Loucy (cell line): ENCODE data around the gene NAXD.

Source experiments
- H2AFZ ChIP-seq: fragments of 200-600 bp; sonication (generic); 2 replicates; pipeline ENCODE4 v1.6.0; 2016; ENCODE audit warnings: antibody characterized with exemption, mild to moderate bottlenecking, low read length, moderate library complexity
- H3F3A ChIP-seq: fragments of 200-600 bp; 2 replicates; pipeline ENCODE4 v1.6.0; 2016; ENCODE audit warnings: antibody characterized with exemption, low read depth, mild to moderate bottlenecking
- H3K27me3 ChIP-seq: fragments of 200-600 bp; sonication (generic); 2 replicates; pipeline ENCODE4 v1.6.1; 2014; ENCODE audit warnings: low read length, mild to moderate bottlenecking; ENCODE audit not compliant: insufficient read depth, poor library complexity, severe bottlenecking
- H3K36me3 ChIP-seq: fragments of 200-600 bp; sonication (generic); 2 replicates; pipeline ENCODE4 v1.6.1; 2016; ENCODE audit warnings: low read length; ENCODE audit not compliant: insufficient read depth
- H3K4me1 ChIP-seq: fragments of 200-600 bp; sonication (generic); 2 replicates; pipeline ENCODE4 v1.5.1; 2014; ENCODE audit warnings: low read length, mild to moderate bottlenecking; ENCODE audit not compliant: insufficient read depth, poor library complexity, severe bottlenecking
- H3K4me2 ChIP-seq: fragments of 200-600 bp; sonication (generic); 2 replicates; pipeline ENCODE4 v1.6.0; 2014; ENCODE audit warnings: antibody characterized with exemption, low read length, low read depth, mild to moderate bottlenecking; ENCODE audit not compliant: poor library complexity, severe bottlenecking
- H3K4me3 ChIP-seq: fragments of 200-600 bp; sonication (generic); 2 replicates; pipeline ENCODE4 v1.5.1; 2014; ENCODE audit warnings: low read length, mild to moderate bottlenecking, mixed read lengths; ENCODE audit not compliant: poor library complexity, severe bottlenecking
- H3K79me2 ChIP-seq: fragments of 200-600 bp; sonication (generic); 2 replicates; pipeline ENCODE4 v1.6.1; 2014; ENCODE audit warnings: low read length; ENCODE audit not compliant: insufficient read depth
- H3K9ac ChIP-seq: fragments of 200-600 bp; sonication (generic); 2 replicates; pipeline ENCODE4 v1.6.0; 2014; ENCODE audit warnings: mild to moderate bottlenecking, low read depth, low read length, moderate library complexity; ENCODE audit not compliant: poor library complexity, severe bottlenecking
- H3K9me2 ChIP-seq: fragments of 200-600 bp; sonication (generic); replicated peaks from 2 replicates; pipeline ENCODE4 v1.6.1; 2016; ENCODE audit warnings: low read depth, low read length, mixed read lengths
- H3K9me3 ChIP-seq: fragments of 200-600 bp; sonication (generic); 2 replicates; pipeline ENCODE4 v1.6.1; 2014; ENCODE audit warnings: mild to moderate bottlenecking, antibody characterized with exemption, low read length, low read depth; ENCODE audit not compliant: insufficient read depth
- H4K20me1 ChIP-seq: fragments of 200-600 bp; sonication (generic); 2 replicates; pipeline ENCODE4 v1.6.0; 2014; ENCODE audit warnings: antibody characterized with exemption, low read length, mild to moderate bottlenecking; ENCODE audit not compliant: insufficient read depth, poor library complexity, severe bottlenecking
- EZH2phosphoT487 ChIP-seq: fragments of 200-600 bp; IDR thresholded peaks from 2 replicates; pipeline ENCODE4 v1.6.1; 2018; ENCODE audit warnings: antibody characterized with exemption, mild to moderate bottlenecking, moderate library complexity, borderline replicate concordance
- TF ChIP-seq, protein P1 (sequence below): fragments of 200-600 bp; sonication (generic); conservative IDR thresholded peaks from 2 replicates; pipeline ENCODE4 v1.5.1; 2014; ENCODE audit warnings: mild to moderate bottlenecking, antibody characterized with exemption, low read length

NAXD gene

DNA sequence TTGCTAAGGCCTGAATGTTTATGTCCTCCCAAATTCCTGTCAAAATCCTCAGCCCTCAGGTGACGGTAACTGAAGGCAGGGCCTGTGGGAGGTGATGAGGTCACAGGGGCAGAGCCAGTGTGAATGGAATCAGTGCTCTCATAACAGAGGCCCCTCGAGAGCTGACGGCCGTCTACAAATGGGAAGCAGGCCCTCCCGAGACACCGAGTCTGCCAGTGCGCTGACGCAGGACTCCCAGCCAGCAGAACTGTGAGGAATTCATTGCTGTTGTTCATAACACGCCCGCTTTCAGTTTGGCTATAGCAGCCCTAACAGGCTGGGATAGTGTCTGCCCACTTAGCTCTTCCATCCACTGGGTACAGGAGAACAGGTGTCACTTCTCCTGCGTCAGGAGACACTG is 49.3 kb downstream of the NAXD start:
- H3K4me3 ChIP-seq: no peak overlapping the region
- H3K4me2 ChIP-seq: no peak overlapping the region
- H3K4me1 ChIP-seq: no peaks in the 10 kb centered on the region
- no peaks in the 10 kb centered on the region for H3K79me2 ChIP-seq
- H3K27me3 ChIP-seq: no peaks in the 10 kb centered on the region
- TF ChIP-seq EZH2phosphoT487: no peak
- TF ChIP-seq, protein P1, sequence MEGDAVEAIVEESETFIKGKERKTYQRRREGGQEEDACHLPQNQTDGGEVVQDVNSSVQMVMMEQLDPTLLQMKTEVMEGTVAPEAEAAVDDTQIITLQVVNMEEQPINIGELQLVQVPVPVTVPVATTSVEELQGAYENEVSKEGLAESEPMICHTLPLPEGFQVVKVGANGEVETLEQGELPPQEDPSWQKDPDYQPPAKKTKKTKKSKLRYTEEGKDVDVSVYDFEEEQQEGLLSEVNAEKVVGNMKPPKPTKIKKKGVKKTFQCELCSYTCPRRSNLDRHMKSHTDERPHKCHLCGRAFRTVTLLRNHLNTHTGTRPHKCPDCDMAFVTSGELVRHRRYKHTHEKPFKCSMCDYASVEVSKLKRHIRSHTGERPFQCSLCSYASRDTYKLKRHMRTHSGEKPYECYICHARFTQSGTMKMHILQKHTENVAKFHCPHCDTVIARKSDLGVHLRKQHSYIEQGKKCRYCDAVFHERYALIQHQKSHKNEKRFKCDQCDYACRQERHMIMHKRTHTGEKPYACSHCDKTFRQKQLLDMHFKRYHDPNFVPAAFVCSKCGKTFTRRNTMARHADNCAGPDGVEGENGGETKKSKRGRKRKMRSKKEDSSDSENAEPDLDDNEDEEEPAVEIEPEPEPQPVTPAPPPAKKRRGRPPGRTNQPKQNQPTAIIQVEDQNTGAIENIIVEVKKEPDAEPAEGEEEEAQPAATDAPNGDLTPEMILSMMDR: no peak
- no peaks in the 10 kb centered on the region for H3K9me2 ChIP-seq
- H3K36me3 ChIP-seq: peaks cover 82% of the 10 kb centered on the region; the same call in 1 of the 2 replicates
- H4K20me1 ChIP-seq: no peaks in the 10 kb centered on the region
- no peak overlapping the region for H2AFZ ChIP-seq
- no peaks in the 10 kb centered on the region; the same call in 1 of the 2 replicates for H3K9me3 ChIP-seq
- no peak overlapping the region for H3K9ac ChIP-seq
- H3F3A ChIP-seq: no peaks in the 10 kb centered on the region

DNA sequence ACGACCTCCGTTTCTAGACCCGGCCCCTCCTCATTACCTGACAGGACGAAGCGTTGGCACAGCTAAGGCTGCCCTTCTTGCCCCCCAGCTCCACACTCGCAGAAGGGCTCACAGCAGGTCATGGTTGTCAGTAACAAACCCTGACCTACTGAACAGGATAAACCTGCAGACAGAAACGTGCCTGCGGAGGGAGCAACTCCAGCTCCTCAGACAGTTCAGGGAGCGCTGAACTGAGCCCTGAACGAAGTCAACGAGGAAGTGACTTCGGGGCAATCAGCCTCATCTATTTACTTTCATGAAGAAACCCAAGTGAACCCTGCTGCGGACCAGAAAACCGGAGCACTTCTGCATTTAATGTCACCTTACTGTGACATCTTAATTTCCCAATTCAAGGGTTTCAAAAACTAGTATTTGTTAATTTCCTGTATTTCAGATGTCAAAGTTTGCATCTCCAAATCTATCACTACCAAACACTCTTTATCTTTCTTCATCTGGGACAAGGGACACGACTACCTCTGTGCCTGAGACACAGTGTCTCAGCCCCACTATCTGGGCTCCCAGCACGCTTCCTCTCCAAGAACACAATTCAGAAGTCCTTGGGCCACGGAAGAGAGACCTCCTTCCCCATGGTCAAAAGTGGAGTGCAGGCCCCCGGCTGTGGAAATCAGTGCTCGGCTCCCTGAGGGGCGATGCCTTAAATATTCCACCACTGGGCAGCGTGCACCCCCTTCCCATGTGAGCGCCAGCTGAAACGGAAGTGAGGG is 50.3 kb downstream of the NAXD start:
- Histone ChIP-seq H3K4me2 (no peak overlapping the region), H3K9me3 (no peaks in the 10 kb centered on the region), H3K36me3 (peaks cover 73% of the 10 kb centered on the region; the same call in 1 of the 2 replicates), H3K9me2 (no peaks in the 10 kb centered on the region), H3K9ac (no peak overlapping the region), H3F3A (no peaks in the 10 kb centered on the region), H4K20me1 (no peaks in the 10 kb centered on the region), H3K27me3 (no peaks in the 10 kb centered on the region), H2AFZ (no peak overlapping the region), H3K79me2 (no peaks in the 10 kb centered on the region), H3K4me3 (no peak overlapping the region), H3K4me1 (no peaks in the 10 kb centered on the region)
- TF ChIP-seq, protein P1: no peak
- no peak for TF ChIP-seq EZH2phosphoT487

DNA sequence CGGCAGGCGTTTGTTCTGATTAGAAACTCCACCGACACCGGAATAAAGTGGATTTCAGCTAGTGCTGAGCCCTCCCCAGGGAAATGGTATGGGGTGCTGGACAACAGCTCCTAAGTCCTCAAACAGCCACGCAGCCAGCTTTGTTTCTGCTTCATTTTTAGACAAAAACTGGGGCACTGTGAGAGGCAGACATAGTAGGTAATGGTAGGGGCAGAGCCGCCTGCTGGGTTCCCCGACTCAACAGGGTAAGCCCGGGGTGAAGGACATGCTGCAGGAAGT is 50.8 kb downstream of the NAXD start:
- Histone ChIP-seq H3K36me3 (peaks cover 70% of the 10 kb centered on the region; the same call in 1 of the 2 replicates), H3F3A (no peaks in the 10 kb centered on the region), H3K4me2 (no peak overlapping the region), H3K27me3 (no peaks in the 10 kb centered on the region), H3K79me2 (no peaks in the 10 kb centered on the region), H3K4me1 (no peaks in the 10 kb centered on the region), H3K9me2 (no peaks in the 10 kb centered on the region), H4K20me1 (no peaks in the 10 kb centered on the region), H3K9me3 (no peaks in the 10 kb centered on the region), H3K9ac (no peak overlapping the region), H2AFZ (no peak overlapping the region), H3K4me3 (no peak overlapping the region)
- TF ChIP-seq EZH2phosphoT487: no peak
- TF ChIP-seq, protein P1: no peak
